HL-60 (cell line): Measurements from ENCODE around the gene OVCA2.

Experiments used
- CTCF ChIP-seq: IDR thresholded peaks from one replicate; pipeline ENCODE4 v1.5.1; 2011; ENCODE audit warnings: low read length, control low read depth, inconsistent platforms; ENCODE audit not compliant: insufficient read depth
- POLR2AphosphoS5 ChIP-seq: IDR thresholded peaks from 2 replicates; pipeline ENCODE4 v1.6.1; 2012; ENCODE audit warnings: low read depth
- SPI1 ChIP-seq: IDR thresholded peaks from 2 replicates; pipeline ENCODE4 v1.6.1; 2012; ENCODE audit warnings: low read depth, mild to moderate bottlenecking, borderline replicate concordance

DNA sequence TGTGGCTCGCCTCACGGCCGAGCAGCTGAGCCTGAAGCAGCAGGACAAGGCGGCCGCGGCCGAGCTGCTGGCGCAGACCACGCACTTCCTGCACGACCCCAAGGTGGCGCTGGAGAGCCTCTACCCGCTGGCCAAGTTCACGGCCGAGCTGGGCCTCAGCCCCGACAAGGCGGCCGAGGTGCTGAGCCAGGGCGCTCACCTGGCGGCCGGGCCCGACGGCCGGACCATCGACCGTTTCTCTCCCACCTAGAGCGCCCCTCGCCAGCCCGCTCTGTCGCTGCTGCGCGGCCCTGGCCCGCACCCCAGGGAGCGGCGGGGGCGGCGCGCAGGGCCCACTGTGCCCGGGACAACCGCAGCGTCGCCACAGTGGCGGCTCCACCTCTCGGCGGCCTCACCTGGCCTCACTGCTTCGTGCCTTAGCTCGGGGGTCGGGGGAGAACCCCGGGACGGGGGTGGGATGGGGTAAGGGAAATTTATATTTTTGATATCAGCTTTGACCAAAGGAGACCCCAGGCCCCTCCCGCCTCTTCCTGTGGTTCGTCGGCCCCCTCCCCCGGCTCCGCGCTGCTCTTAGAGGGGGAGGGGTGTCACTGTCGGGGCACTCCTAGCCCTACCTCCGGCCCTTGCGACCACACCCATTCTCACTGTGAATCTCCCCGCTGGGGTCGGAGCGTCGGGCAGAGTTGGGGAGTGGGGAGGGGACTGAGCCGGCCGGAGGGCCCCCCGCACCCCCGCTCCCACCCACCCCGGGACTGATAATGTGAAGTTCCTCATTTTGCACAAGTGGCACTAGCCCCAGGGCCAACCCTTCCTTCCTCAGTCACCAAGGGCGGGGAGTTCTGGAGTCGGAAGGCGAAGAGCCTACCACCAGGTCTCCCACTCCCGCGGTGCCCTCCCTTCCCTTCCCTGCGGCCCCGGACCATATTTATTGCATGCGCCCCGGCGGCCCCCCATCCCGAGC lies 17.0 kb downstream of the OVCA2 start:
- TF ChIP-seq CTCF (peak; percentile 18), POLR2AphosphoS5 (no peak), SPI1 (peak; percentile 4; the same call in 1 of the 2 replicates)
